HG03432 (cell line): ENCODE results near the gene ZNF800.

ENCODE experiments used
- ATAC-seq: cut with Tn5 transposase; IDR thresholded peaks from one replicate; pipeline ENCODE4 v1.9.1; 2021; ENCODE audit warnings: mild to moderate bottlenecking, moderate library complexity; ENCODE audit not compliant: unreplicated experiment

Gene ZNF800

GRCh38 chr7:127390817-127391590 is 1.5 kb downstream of the ZNF800 start:
- no peak for ATAC-seq

- ATAC-seq: no peak
Measured at GRCh38 chr7:127390186-127390816, 2.2 kb downstream of the ZNF800 start.

- ATAC-seq: no peak
Measured at GRCh38 chr7:127389321-127389720, 3.2 kb downstream of the ZNF800 start.

- ATAC-seq: no peak
Measured at GRCh38 chr7:127387974-127388373, 4.5 kb downstream of the ZNF800 start.

GRCh38 chr7:127383123-127383835 is 9.2 kb downstream of the ZNF800 start:
- peak; percentile 32 for ATAC-seq

GRCh38 chr7:127382301-127383085 is 10.0 kb downstream of the ZNF800 start:
- peak; percentile 37 for ATAC-seq

GRCh38 chr7:127380479-127380878 is 12.0 kb downstream of the ZNF800 start:
- ATAC-seq: no peak

- no peak for ATAC-seq
Measured at GRCh38 chr7:127379642-127380041, 12.9 kb downstream of the ZNF800 start.

- no peak for ATAC-seq
Measured at GRCh38 chr7:127378537-127378936, 14.0 kb downstream of the ZNF800 start.

GRCh38 chr7:127377425-127377824 is 15.1 kb downstream of the ZNF800 start:
- ATAC-seq: no peak

- ATAC-seq: no peak
Measured at GRCh38 chr7:127375631-127376030, 16.9 kb downstream of the ZNF800 start.

GRCh38 chr7:127367679-127368078 is 24.8 kb downstream of the ZNF800 start:
- ATAC-seq: no peak

- no peak for ATAC-seq
Measured at GRCh38 chr7:127366680-127367079, 25.8 kb downstream of the ZNF800 start.

GRCh38 chr7:127365957-127366315 is 26.6 kb downstream of the ZNF800 start:
- ATAC-seq: no peak

GRCh38 chr7:127365164-127365956 is 27.1 kb downstream of the ZNF800 start:
- ATAC-seq: no peak

- no peak for ATAC-seq
Measured at GRCh38 chr7:127362364-127363027, 30.0 kb downstream of the ZNF800 start.

GRCh38 chr7:127361736-127362135 is 30.8 kb downstream of the ZNF800 start:
- no peak for ATAC-seq

GRCh38 chr7:127359011-127359410 is 33.5 kb downstream of the ZNF800 start:
- no peak for ATAC-seq

- no peak for ATAC-seq
Measured at GRCh38 chr7:127353897-127354296, 38.6 kb downstream of the ZNF800 start.

- ATAC-seq: no peak
Measured at GRCh38 chr7:127350586-127350985, 41.9 kb downstream of the ZNF800 start.
